ENCODE data around the gene SPAAR.

DNA sequence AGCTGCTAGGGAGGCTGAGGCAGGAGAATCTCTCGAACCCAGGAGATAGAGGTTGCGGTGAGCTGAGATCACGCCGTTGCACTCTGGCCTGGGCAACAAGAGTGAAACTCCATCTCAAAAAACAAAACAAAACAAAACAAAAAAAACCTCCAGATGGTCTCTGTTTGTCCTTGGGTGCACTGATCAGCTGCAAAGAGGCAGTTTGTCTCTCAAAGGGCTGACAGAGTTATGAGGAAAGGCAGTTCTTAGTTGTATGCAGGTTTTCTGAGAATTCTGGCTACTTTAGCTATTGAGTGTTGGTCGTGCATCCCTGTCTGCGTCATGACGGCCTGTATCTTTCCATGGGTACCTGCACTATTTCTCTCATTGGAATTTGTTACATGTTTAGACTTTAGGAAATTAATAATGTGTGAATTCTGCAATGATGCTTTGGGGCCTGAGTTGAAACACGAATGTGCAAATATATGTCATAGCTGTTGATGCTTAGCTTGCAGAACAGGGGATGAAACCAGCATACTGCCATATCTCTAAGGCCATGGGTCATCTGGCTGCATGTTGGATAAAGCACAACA is 30.5 kb downstream of the SPAAR start:
- TF ChIP-seq POLR2A (IDR thresholded peaks at IDR 0.05): no peak
- TF ChIP-seq, protein P1, sequence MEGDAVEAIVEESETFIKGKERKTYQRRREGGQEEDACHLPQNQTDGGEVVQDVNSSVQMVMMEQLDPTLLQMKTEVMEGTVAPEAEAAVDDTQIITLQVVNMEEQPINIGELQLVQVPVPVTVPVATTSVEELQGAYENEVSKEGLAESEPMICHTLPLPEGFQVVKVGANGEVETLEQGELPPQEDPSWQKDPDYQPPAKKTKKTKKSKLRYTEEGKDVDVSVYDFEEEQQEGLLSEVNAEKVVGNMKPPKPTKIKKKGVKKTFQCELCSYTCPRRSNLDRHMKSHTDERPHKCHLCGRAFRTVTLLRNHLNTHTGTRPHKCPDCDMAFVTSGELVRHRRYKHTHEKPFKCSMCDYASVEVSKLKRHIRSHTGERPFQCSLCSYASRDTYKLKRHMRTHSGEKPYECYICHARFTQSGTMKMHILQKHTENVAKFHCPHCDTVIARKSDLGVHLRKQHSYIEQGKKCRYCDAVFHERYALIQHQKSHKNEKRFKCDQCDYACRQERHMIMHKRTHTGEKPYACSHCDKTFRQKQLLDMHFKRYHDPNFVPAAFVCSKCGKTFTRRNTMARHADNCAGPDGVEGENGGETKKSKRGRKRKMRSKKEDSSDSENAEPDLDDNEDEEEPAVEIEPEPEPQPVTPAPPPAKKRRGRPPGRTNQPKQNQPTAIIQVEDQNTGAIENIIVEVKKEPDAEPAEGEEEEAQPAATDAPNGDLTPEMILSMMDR (IDR thresholded peaks at IDR 0.05): no peak

Data from heart left ventricle (tissue), 13 donors.